ENCODE measurements around the gene ATCAY.

Gene ATCAY

GRCh38 chr19:3923096-3923758 lies 42.7 kb downstream of the ATCAY start:
- no peak overlapping the region for H3K27ac ChIP-seq (replicated peaks)
- no peak for DNase-seq (ENCODE audit: low read depth in 1 of 2, low spot score in 1 of 2)
- H3K27me3 ChIP-seq (ENCODE audit: insufficient read depth, poor library complexity, severe bottlenecking), result no peaks in the 10 kb centered on the region
- no peak for TF ChIP-seq SPI1 (IDR thresholded peaks at IDR 0.05; ENCODE audit: borderline replicate concordance, low read depth)
- no peak for TF ChIP-seq GABPA (IDR thresholded peaks at IDR 0.05; ENCODE audit: low read depth)
- H3K4me3 ChIP-seq (replicated peaks; ENCODE audit: insufficient read depth, low read length), result no peak overlapping the region

- no peaks in the 10 kb centered on the region for H3K27me3 ChIP-seq (ENCODE audit: insufficient read depth, poor library complexity, severe bottlenecking)
- H3K4me3 ChIP-seq (replicated peaks; ENCODE audit: insufficient read depth, low read length), result no peak overlapping the region
- no peak overlapping the region for H3K27ac ChIP-seq (replicated peaks)
- DNase-seq (ENCODE audit: low read depth in 1 of 2, low spot score in 1 of 2), result no peak
- TF ChIP-seq GABPA (IDR thresholded peaks at IDR 0.05; ENCODE audit: low read depth) (no peak), CTCF (IDR thresholded peaks at IDR 0.05; ENCODE audit: insufficient read depth, low read length) (no peak), SPI1 (IDR thresholded peaks at IDR 0.05; ENCODE audit: borderline replicate concordance, low read depth) (no peak), POLR2AphosphoS5 (IDR thresholded peaks at IDR 0.05; ENCODE audit: low read depth) (no peak)
Observed at GRCh38 chr19:3923912-3924311, 43.4 kb downstream of the ATCAY start.

- DNase-seq (ENCODE audit: low read depth in 1 of 2, low spot score in 1 of 2), result no peak
- peaks cover 25% of the 10 kb centered on the region for H3K27me3 ChIP-seq (ENCODE audit: insufficient read depth, poor library complexity, severe bottlenecking)
- H3K4me3 ChIP-seq (replicated peaks; ENCODE audit: insufficient read depth, low read length), result no peak overlapping the region
- no peak overlapping the region for H3K27ac ChIP-seq (replicated peaks)
- no peak for TF ChIP-seq REST (IDR thresholded peaks at IDR 0.05; ENCODE audit: insufficient replicate concordance, low read depth)
- TF ChIP-seq POLR2AphosphoS5 (IDR thresholded peaks at IDR 0.05; ENCODE audit: low read depth), result no peak
- no peak for TF ChIP-seq GABPA (IDR thresholded peaks at IDR 0.05; ENCODE audit: low read depth)
- no peak for TF ChIP-seq SPI1 (IDR thresholded peaks at IDR 0.05; ENCODE audit: borderline replicate concordance, low read depth)
- TF ChIP-seq CTCF (IDR thresholded peaks at IDR 0.05; ENCODE audit: insufficient read depth, low read length), result no peak
Observed at GRCh38 chr19:3931041-3931440, 50.6 kb downstream of the ATCAY start.

- H3K27ac ChIP-seq (replicated peaks), result no peak within 1 kb of the TSS
- DNase-seq (ENCODE audit: low read depth in 1 of 2, low spot score in 1 of 2), result no peak
Observed at GRCh38 chr19:3932931-3933810, 52.7 kb downstream of the ATCAY start, which contains the start of gene NMRK2. TSS of gene NMRK2 (plus strand) at chr19:3933069. CDS start at chr19:3933672, 603 bp downstream.

More at GRCh38 chr19:3932931-3933810, 52.7 kb downstream of the ATCAY start, which contains the start of gene NMRK2:
- Histone ChIP-seq H3K4me3 (replicated peaks; ENCODE audit: insufficient read depth, low read length) (no peak within 1 kb of the TSS), H3K27me3 (ENCODE audit: insufficient read depth, poor library complexity, severe bottlenecking) (peaks cover 25% of the 10 kb centered on the region)
- TF ChIP-seq GABPA (IDR thresholded peaks at IDR 0.05; ENCODE audit: low read depth) (no peak), REST (IDR thresholded peaks at IDR 0.05; ENCODE audit: insufficient replicate concordance, low read depth) (no peak), POLR2AphosphoS5 (IDR thresholded peaks at IDR 0.05; ENCODE audit: low read depth) (no peak), SPI1 (IDR thresholded peaks at IDR 0.05; ENCODE audit: borderline replicate concordance, low read depth) (no peak), CTCF (IDR thresholded peaks at IDR 0.05; ENCODE audit: insufficient read depth, low read length) (no peak)

Data from HL-60 (cell line).